Gastrocnemius medialis (tissue), 4 donors: ENCODE measurements around the gene MCU. TPM values are rescaled to one million over a fixed set of nuclear protein-coding genes. Genes with fewer than 3 reads are reported as not detected.

Experiments
- ATAC-seq, 2 donors: fragments of 150-250 bp; one replicate each; pipeline ENCODE4 v1.9.1; 2016
- DNase-seq, 2 donors: peaks; one replicate each; pipeline ENCODE4 v3.0.0-alpha.2; 2019
- H3K27ac ChIP-seq, 4 donors: fragments of 200-600 bp; sonication (generic); 1 replicate in 1 of 4; 2 replicates in 3 of 4; pipeline ENCODE4 v1.5.1; 2016 to 2018; ENCODE audit warnings: mild to moderate bottlenecking in 2 of 4, moderate library complexity in 1 of 4
- H3K27me3 ChIP-seq, 3 donors: fragments of 200-600 bp; sonication (generic) in 2 of 3; 1 replicate in 1 of 3; 2 replicates in 2 of 3; pipeline versions ENCODE4 v1.5.1 to v1.6.0; 2016 to 2019; ENCODE audit warnings: mild to moderate bottlenecking in 1 of 3, moderate library complexity in 1 of 3
- H3K36me3 ChIP-seq, 2 donors: fragments of 200-600 bp; sonication (generic) in 1 of 2; one replicate each; pipeline ENCODE4 v1.5.1; 2017 to 2018
- H3K4me1 ChIP-seq, 2 donors: fragments of 200-600 bp; sonication (generic) in 1 of 2; one replicate each; pipeline ENCODE4 v1.5.1; 2016 to 2017; ENCODE audit warnings: mild to moderate bottlenecking in 2 of 2
- H3K4me3 ChIP-seq, 4 donors: fragments of 200-600 bp; sonication (generic) in 3 of 4; 1 replicate in 1 of 4; 2 replicates in 3 of 4; pipeline ENCODE4 v1.5.1; 2016 to 2019; ENCODE audit warnings: mild to moderate bottlenecking in 2 of 4
- H3K9me3 ChIP-seq, 3 donors: fragments of 200-600 bp; sonication (generic) in 2 of 3; 1 replicate in 1 of 3; 2 replicates in 2 of 3; pipeline ENCODE4 v1.5.1; 2016 to 2019
- CTCF ChIP-seq, 5 experiments: fragments of 450-650 bp in 3 of 5; fragments of 200-600 bp in 2 of 5; sonication (generic) in 2 of 5; IDR thresholded peaks in 4 of 5; conservative IDR thresholded peaks in 1 of 5; 1 replicate in 4 of 5; 2 replicates in 1 of 5; pipeline ENCODE4 v1.5.1; 2016 to 2019; ENCODE audit warnings: antibody characterized with exemption in 5 of 5, mild to moderate bottlenecking in 3 of 5, moderate library complexity in 3 of 5
- POLR2A ChIP-seq, 2 donors: fragments of 450-650 bp; IDR thresholded peaks; one replicate each; pipeline ENCODE4 v1.6.1; 2017; ENCODE audit warnings: antibody characterized with exemption in 2 of 2, mild to moderate bottlenecking in 2 of 2, moderate library complexity in 2 of 2
- in situ Hi-C, 4 donors: fragments of 200-750 bp; cut with MboI; loops; one replicate each; pipeline versions ENCODE4 v1.15.0 to v1.8.0; 2017; ENCODE audit warnings: low sequenced_read_pairs in 4 of 4
- intact Hi-C: fragments of 100-400 bp; cut with DNase I; formaldehyde crosslinking; loops from one replicate; pipeline ENCODE4 v1.15.1; 2023; ENCODE audit warnings: low total_unique reads
- total RNA-seq, 4 donors: library from RNA; depleted of rRNA; stranded (reverse); fragments of >200 nt; gene quantifications; one replicate each; pipeline versions ENCODE4 v1.1.0 to v1.2.3, GENCODE V29; 2016

The MCU gene
- total RNA-seq, 4 donors from 2014 or later, result 25.1 to 61.3 (median 49.0) TPM

- no peak for TF ChIP-seq CTCF (IDR thresholded peaks at IDR 0.05 in 4 of 5, conservative IDR thresholded peaks at IDR 0.05 in 1 of 5)
- no peak for TF ChIP-seq POLR2A (IDR thresholded peaks at IDR 0.05)
- no peak for ATAC-seq
Observed at GRCh38 chr10:72746426-72747363, 54.8 kb downstream of the MCU start.

GRCh38 chr10:72747521-72747920 is 55.6 kb downstream of the MCU start:
- TF ChIP-seq POLR2A (IDR thresholded peaks at IDR 0.05), result no peak
- no peak for TF ChIP-seq CTCF (IDR thresholded peaks at IDR 0.05 in 4 of 5, conservative IDR thresholded peaks at IDR 0.05 in 1 of 5)
- intact Hi-C loops (no loop called here), in situ Hi-C loops (no loop called here)
- ATAC-seq (no peak), DNase-seq (no peak)
- peaks cover 27 to 34% of the 10 kb centered on the region in 2 donors for H3K4me1 ChIP-seq
- no peaks in the 10 kb centered on the region for H3K36me3 ChIP-seq
- H3K4me3 ChIP-seq, result no peak overlapping the region
- peak overlapping the region in 2 of 4 donors; percentile 22 to 41 for H3K27ac ChIP-seq
- no peaks in the 10 kb centered on the region for H3K27me3 ChIP-seq
- no peaks in the 10 kb centered on the region for H3K9me3 ChIP-seq

More at GRCh38 chr10:72746426-72747363, 54.8 kb downstream of the MCU start:
- Histone ChIP-seq H3K27ac (peak overlapping the region; percentile 20 to 41 (median 30)), H3K9me3 (no peaks in the 10 kb centered on the region), H3K4me3 (no peak overlapping the region), H3K36me3 (no peaks in the 10 kb centered on the region), H3K4me1 (peaks cover 25 to 34% of the 10 kb centered on the region in 2 donors), H3K27me3 (no peaks in the 10 kb centered on the region)
- intact Hi-C loops, result no loop called here
- in situ Hi-C loops, result no loop called here
- DNase-seq, result no peak

GRCh38 chr10:72753760-72754231 is 61.9 kb downstream of the MCU start:
- no peaks in the 10 kb centered on the region for H3K36me3 ChIP-seq
- TF ChIP-seq CTCF (IDR thresholded peaks at IDR 0.05 in 4 of 5, conservative IDR thresholded peaks at IDR 0.05 in 1 of 5) (no peak), POLR2A (IDR thresholded peaks at IDR 0.05) (no peak)
- no peaks in the 10 kb centered on the region for H3K27me3 ChIP-seq
- peaks cover 18 to 28% of the 10 kb centered on the region in 2 donors for H3K4me1 ChIP-seq
- ATAC-seq (no peak), DNase-seq (no peak)
- intact Hi-C loops (no loop called here), in situ Hi-C loops (no loop called here)
- no peak overlapping the region for H3K4me3 ChIP-seq
- H3K9me3 ChIP-seq, result no peaks in the 10 kb centered on the region
- H3K27ac ChIP-seq, result peak overlapping the region in 2 of 4 donors; percentile 1 to 32

GRCh38 chr10:72754275-72755032 is 62.5 kb downstream of the MCU start:
- Histone ChIP-seq H3K27ac (peak overlapping the region in 2 of 4 donors; percentile 1 to 32), H3K27me3 (no peaks in the 10 kb centered on the region), H3K4me1 (peaks cover 13 to 28% of the 10 kb centered on the region in 2 donors), H3K9me3 (no peaks in the 10 kb centered on the region), H3K36me3 (no peaks in the 10 kb centered on the region), H3K4me3 (no peak overlapping the region)
- DNase-seq (no peak), ATAC-seq (peak in 1 of 2 donors; percentile 26)
- in situ Hi-C loops, result no loop called here
- intact Hi-C loops, result no loop called here
- TF ChIP-seq CTCF (IDR thresholded peaks at IDR 0.05 in 4 of 5, conservative IDR thresholded peaks at IDR 0.05 in 1 of 5), result no peak
- TF ChIP-seq POLR2A (IDR thresholded peaks at IDR 0.05), result no peak
